Fibroblast of lung (primary cell): ENCODE data around the gene MAPKAP1.

Experiments
- EZH2 ChIP-seq: IDR thresholded peaks from 2 replicates; pipeline ENCODE4 v1.5.1; 2012; ENCODE audit warnings: low read length, control low read depth, mild to moderate bottlenecking; ENCODE audit errors: missing control alignments
- TF ChIP-seq, protein P1 (sequence below), 2 donors: IDR thresholded peaks in 1 of 2; conservative IDR thresholded peaks in 1 of 2; 1 replicate in 1 of 2; 2 replicates in 1 of 2; pipeline ENCODE4 v1.5.1; 2011 to 2012; ENCODE audit warnings: low read length in 2 of 2, control low read depth in 1 of 2, inconsistent platforms in 1 of 2, low read depth in 1 of 2, mild to moderate bottlenecking in 1 of 2

DNA sequence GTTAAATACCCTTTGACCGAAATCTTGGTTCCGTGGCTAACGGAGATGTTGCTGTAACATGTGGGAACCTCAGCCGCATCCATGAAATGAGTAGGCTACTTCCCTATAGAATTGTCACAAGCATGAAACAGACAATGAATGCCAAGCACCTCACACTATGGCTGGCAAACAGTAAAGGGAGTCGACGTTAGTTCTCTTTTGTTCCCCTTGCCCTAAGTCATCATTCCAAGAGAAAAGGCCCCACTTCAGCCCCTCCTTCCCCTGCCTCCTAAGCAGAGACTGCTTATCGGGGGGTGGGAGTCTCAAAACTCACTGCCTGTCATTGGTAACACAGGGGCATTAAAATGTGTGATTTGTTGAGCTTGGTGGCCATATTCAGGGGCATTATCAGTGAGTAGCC, 159.6 kb downstream of the MAPKAP1 start:
- TF ChIP-seq, protein P1, sequence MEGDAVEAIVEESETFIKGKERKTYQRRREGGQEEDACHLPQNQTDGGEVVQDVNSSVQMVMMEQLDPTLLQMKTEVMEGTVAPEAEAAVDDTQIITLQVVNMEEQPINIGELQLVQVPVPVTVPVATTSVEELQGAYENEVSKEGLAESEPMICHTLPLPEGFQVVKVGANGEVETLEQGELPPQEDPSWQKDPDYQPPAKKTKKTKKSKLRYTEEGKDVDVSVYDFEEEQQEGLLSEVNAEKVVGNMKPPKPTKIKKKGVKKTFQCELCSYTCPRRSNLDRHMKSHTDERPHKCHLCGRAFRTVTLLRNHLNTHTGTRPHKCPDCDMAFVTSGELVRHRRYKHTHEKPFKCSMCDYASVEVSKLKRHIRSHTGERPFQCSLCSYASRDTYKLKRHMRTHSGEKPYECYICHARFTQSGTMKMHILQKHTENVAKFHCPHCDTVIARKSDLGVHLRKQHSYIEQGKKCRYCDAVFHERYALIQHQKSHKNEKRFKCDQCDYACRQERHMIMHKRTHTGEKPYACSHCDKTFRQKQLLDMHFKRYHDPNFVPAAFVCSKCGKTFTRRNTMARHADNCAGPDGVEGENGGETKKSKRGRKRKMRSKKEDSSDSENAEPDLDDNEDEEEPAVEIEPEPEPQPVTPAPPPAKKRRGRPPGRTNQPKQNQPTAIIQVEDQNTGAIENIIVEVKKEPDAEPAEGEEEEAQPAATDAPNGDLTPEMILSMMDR (conservative IDR thresholded peaks at IDR 0.05 in 1 of 2, IDR thresholded peaks at IDR 0.05 in 1 of 2; ENCODE audit: low read depth in 1 of 2, low read length in 2 of 2), result no peak
- no peak for TF ChIP-seq EZH2
